ENCODE results near the gene UNC119B. TPM values are rescaled to one million over a fixed set of nuclear protein-coding genes. Genes with fewer than 3 reads are reported as not detected.

UNC119B gene
- total RNA-seq, 1 donor from 2014 or later, result 66.6 TPM

GRCh38 chr12:120761519-120761934 is 51.3 kb downstream of the UNC119B start:
- Mint-ChIP-seq H3K9me3 (ENCODE audit: low read depth) (no peaks in the 10 kb centered on the region), H3K27ac (peak overlapping the region; percentile 90), H3K36me3 (ENCODE audit: insufficient read depth) (peaks cover 21% of the 10 kb centered on the region), H3K4me3 (ENCODE audit: low read depth) (no peak overlapping the region), H3K4me1 (ENCODE audit: low read depth) (peaks cover 9% of the 10 kb centered on the region), H3K27me3 (no peaks in the 10 kb centered on the region)
- no peak for TF ChIP-seq CTCF (IDR thresholded peaks at IDR 0.05; ENCODE audit: unreplicated experiment)
- DNase-seq (ENCODE audit: low spot score, unreplicated experiment), result no peak

- H3K9me3 Mint-ChIP-seq (ENCODE audit: low read depth), result no peaks in the 10 kb centered on the region
- DNase-seq (ENCODE audit: low spot score, unreplicated experiment), result no peak
- peaks cover 10% of the 10 kb centered on the region for H3K4me1 Mint-ChIP-seq (ENCODE audit: low read depth)
- H3K36me3 Mint-ChIP-seq (ENCODE audit: insufficient read depth), result peaks cover 23% of the 10 kb centered on the region
- no peak overlapping the region for H3K4me3 Mint-ChIP-seq (ENCODE audit: low read depth)
- H3K27ac Mint-ChIP-seq, result peak overlapping the region; percentile 90
- no peak for TF ChIP-seq CTCF (IDR thresholded peaks at IDR 0.05; ENCODE audit: unreplicated experiment)
- H3K27me3 Mint-ChIP-seq, result no peaks in the 10 kb centered on the region
Observed at GRCh38 chr12:120762086-120762485, 51.8 kb downstream of the UNC119B start.

GRCh38 chr12:120763250-120763649 is 53.0 kb downstream of the UNC119B start:
- no peak for TF ChIP-seq CTCF (IDR thresholded peaks at IDR 0.05; ENCODE audit: unreplicated experiment)
- no peaks in the 10 kb centered on the region for H3K9me3 Mint-ChIP-seq (ENCODE audit: low read depth)
- no peak for DNase-seq (ENCODE audit: low spot score, unreplicated experiment)
- peaks cover 29% of the 10 kb centered on the region for H3K36me3 Mint-ChIP-seq (ENCODE audit: insufficient read depth)
- no peak overlapping the region for H3K27ac Mint-ChIP-seq
- H3K4me3 Mint-ChIP-seq (ENCODE audit: low read depth), result no peak overlapping the region
- no peaks in the 10 kb centered on the region for H3K27me3 Mint-ChIP-seq
- H3K4me1 Mint-ChIP-seq (ENCODE audit: low read depth), result peaks cover 19% of the 10 kb centered on the region

GRCh38 chr12:120764816-120765215 is 54.6 kb downstream of the UNC119B start:
- Mint-ChIP-seq H3K27me3 (no peaks in the 10 kb centered on the region), H3K4me1 (ENCODE audit: low read depth) (peaks cover 22% of the 10 kb centered on the region), H3K36me3 (ENCODE audit: insufficient read depth) (peaks cover 30% of the 10 kb centered on the region), H3K4me3 (ENCODE audit: low read depth) (no peak overlapping the region), H3K9me3 (ENCODE audit: low read depth) (no peaks in the 10 kb centered on the region), H3K27ac (no peak overlapping the region)
- DNase-seq (ENCODE audit: low spot score, unreplicated experiment), result no peak
- no peak for TF ChIP-seq CTCF (IDR thresholded peaks at IDR 0.05; ENCODE audit: unreplicated experiment)

GRCh38 chr12:120766566-120766965 is 56.3 kb downstream of the UNC119B start:
- no peak overlapping the region for H3K27ac Mint-ChIP-seq
- H3K4me1 Mint-ChIP-seq (ENCODE audit: low read depth), result peaks cover 17% of the 10 kb centered on the region
- no peak overlapping the region for H3K4me3 Mint-ChIP-seq (ENCODE audit: low read depth)
- H3K36me3 Mint-ChIP-seq (ENCODE audit: insufficient read depth), result peaks cover 22% of the 10 kb centered on the region
- no peaks in the 10 kb centered on the region for H3K9me3 Mint-ChIP-seq (ENCODE audit: low read depth)
- DNase-seq (ENCODE audit: low spot score, unreplicated experiment), result no peak
- no peaks in the 10 kb centered on the region for H3K27me3 Mint-ChIP-seq
- no peak for TF ChIP-seq CTCF (IDR thresholded peaks at IDR 0.05; ENCODE audit: unreplicated experiment)
